ENCODE results near the gene ADNP. TPM values are rescaled to one million over a fixed set of nuclear protein-coding genes. Genes with fewer than 3 reads are reported as not detected.

The ADNP gene
- total and polyA plus RNA-seq, 2 of the 13 experiments (the other 11 are each of a cell fraction or from before 2014, with no cell fraction given) = 21.0 to 21.5 TPM

GRCh38 chr20:50958615-50959542, 27.6 kb upstream of the ADNP start, which contains the start of gene MOCS3 (continued):
- TF ChIP-seq SKIL (CRISPR knock-in tag; IDR thresholded peaks at IDR 0.05; ENCODE audit: borderline replicate concordance) (no peak), ZNF276 (CRISPR knock-in tag; IDR thresholded peaks at IDR 0.05; ENCODE audit: low read depth) (peak; percentile 21; the same call in 1 of the 2 replicates), NFKB2 (CRISPR knock-in tag; IDR thresholded peaks at IDR 0.05; ENCODE audit: borderline replicate concordance) (peak; percentile 56; the same call in 1 of the 2 replicates), RFX3 (CRISPR knock-in tag; IDR thresholded peaks at IDR 0.05) (peak; percentile 99), CHD4 (IDR thresholded peaks at IDR 0.05; ENCODE audit: borderline replicate concordance, low read length) (no peak), PAWR (CRISPR knock-in tag; IDR thresholded peaks at IDR 0.05; ENCODE audit: borderline replicate concordance) (peak; percentile 19; the same call in 1 of the 2 replicates), ZNF549 (CRISPR knock-in tag; IDR thresholded peaks at IDR 0.05) (peak; percentile 76; the same call in 1 of the 2 replicates), MED1 (CRISPR knock-in tag; IDR thresholded peaks at IDR 0.05) (peak; percentile 50; the same call in 1 of the 2 replicates)
- TF ChIP-seq, protein P1, sequence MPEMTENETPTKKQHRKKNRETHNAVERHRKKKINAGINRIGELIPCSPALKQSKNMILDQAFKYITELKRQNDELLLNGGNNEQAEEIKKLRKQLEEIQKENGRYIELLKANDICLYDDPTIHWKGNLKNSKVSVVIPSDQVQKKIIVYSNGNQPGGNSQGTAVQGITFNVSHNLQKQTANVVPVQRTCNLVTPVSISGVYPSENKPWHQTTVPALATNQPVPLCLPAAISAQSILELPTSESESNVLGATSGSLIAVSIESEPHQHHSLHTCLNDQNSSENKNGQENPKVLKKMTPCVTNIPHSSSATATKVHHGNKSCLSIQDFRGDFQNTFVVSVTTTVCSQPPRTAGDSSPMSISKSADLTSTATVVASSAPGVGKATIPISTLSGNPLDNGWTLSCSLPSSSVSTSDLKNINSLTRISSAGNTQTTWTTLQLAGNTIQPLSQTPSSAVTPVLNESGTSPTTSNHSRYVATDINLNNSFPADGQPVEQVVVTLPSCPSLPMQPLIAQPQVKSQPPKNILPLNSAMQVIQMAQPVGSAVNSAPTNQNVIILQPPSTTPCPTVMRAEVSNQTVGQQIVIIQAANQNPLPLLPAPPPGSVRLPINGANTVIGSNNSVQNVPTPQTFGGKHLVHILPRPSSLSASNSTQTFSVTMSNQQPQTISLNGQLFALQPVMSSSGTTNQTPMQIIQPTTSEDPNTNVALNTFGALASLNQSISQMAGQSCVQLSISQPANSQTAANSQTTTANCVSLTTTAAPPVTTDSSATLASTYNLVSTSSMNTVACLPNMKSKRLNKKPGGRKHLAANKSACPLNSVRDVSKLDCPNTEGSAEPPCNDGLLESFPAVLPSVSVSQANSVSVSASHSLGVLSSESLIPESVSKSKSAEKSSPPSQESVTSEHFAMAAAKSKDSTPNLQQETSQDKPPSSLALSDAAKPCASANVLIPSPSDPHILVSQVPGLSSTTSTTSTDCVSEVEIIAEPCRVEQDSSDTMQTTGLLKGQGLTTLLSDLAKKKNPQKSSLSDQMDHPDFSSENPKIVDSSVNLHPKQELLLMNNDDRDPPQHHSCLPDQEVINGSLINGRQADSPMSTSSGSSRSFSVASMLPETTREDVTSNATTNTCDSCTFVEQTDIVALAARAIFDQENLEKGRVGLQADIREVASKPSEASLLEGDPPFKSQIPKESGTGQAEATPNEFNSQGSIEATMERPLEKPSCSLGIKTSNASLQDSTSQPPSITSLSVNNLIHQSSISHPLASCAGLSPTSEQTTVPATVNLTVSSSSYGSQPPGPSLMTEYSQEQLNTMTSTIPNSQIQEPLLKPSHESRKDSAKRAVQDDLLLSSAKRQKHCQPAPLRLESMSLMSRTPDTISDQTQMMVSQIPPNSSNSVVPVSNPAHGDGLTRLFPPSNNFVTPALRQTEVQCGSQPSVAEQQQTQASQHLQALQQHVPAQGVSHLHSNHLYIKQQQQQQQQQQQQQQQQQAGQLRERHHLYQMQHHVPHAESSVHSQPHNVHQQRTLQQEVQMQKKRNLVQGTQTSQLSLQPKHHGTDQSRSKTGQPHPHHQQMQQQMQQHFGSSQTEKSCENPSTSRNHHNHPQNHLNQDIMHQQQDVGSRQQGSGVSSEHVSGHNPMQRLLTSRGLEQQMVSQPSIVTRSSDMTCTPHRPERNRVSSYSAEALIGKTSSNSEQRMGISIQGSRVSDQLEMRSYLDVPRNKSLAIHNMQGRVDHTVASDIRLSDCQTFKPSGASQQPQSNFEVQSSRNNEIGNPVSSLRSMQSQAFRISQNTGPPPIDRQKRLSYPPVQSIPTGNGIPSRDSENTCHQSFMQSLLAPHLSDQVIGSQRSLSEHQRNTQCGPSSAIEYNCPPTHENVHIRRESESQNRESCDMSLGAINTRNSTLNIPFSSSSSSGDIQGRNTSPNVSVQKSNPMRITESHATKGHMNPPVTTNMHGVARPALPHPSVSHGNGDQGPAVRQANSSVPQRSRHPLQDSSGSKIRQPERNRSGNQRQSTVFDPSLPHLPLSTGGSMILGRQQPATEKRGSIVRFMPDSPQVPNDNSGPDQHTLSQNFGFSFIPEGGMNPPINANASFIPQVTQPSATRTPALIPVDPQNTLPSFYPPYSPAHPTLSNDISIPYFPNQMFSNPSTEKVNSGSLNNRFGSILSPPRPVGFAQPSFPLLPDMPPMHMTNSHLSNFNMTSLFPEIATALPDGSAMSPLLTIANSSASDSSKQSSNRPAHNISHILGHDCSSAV (CRISPR knock-in tag; IDR thresholded peaks at IDR 0.05; ENCODE audit: borderline replicate concordance) = no peak
- TF ChIP-seq, protein P2, sequence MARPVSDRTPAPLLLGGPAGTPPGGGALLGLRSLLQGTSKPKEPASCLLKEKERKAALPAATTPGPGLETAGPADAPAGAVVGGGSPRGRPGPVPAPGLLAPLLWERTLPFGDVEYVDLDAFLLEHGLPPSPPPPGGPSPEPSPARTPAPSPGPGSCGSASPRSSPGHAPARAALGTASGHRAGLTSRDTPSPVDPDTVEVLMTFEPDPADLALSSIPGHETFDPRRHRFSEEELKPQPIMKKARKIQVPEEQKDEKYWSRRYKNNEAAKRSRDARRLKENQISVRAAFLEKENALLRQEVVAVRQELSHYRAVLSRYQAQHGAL (CRISPR knock-in tag; IDR thresholded peaks at IDR 0.05; ENCODE audit: not compliant biosample characterization) = peak; percentile 92
- TF ChIP-seq, protein P3, sequence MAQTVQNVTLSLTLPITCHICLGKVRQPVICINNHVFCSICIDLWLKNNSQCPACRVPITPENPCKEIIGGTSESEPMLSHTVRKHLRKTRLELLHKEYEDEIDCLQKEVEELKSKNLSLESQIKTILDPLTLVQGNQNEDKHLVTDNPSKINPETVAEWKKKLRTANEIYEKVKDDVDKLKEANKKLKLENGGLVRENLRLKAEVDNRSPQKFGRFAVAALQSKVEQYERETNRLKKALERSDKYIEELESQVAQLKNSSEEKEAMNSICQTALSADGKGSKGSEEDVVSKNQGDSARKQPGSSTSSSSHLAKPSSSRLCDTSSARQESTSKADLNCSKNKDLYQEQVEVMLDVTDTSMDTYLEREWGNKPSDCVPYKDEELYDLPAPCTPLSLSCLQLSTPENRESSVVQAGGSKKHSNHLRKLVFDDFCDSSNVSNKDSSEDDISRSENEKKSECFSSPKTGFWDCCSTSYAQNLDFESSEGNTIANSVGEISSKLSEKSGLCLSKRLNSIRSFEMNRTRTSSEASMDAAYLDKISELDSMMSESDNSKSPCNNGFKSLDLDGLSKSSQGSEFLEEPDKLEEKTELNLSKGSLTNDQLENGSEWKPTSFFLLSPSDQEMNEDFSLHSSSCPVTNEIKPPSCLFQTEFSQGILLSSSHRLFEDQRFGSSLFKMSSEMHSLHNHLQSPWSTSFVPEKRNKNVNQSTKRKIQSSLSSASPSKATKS (CRISPR knock-in tag; IDR thresholded peaks at IDR 0.05) = no peak

Data from HepG2 (cell line).